HG03575 (cell line): Measurements from ENCODE around the gene SNAP25.

Experiments
- ATAC-seq: cut with Tn5 transposase; IDR thresholded peaks from one replicate; pipeline ENCODE4 v1.9.1; 2021; ENCODE audit not compliant: unreplicated experiment, insufficient number of reproducible peaks, low FRiP score; ENCODE audit errors: extremely low read depth

Gene SNAP25

DNA sequence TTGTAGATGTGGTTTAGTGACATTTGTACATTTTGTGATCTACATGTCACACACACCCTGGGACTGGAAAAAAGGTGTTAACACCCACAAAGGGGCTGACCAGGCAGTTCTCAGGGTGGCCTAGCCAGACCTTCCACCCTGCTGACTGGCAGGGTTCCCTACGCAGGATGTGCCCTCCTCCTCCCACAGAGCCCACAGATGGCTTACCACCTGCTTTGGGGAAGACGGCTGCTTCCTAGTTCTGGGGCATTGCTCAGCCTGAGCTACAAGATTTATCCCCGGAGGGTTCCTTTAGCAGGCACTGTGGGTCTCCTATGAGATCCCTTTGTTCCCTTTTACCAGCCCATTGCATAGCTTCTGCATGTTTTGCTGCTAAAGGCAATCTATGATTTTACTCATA, 35.1 kb downstream of the SNAP25 start:
- ATAC-seq, result no peak

DNA sequence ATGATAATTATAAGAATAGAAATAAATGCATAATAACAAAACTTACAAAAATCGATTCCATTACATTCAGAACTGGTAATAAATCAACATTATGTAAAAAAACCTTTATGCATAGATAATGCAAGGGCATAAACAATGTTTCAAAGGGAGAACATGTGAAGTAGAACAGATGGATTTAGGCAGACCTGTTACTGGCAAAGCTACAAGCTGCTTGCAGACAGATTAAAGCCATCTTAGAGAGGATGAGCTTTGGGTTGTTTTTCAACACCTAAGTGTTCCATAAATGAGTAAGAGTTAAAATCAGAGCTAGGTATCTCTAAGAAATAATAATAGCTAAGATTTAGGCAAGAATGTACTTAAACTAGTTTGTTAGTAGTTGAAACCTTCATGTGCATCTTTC, 37.2 kb downstream of the SNAP25 start:
- ATAC-seq, result no peak

DNA sequence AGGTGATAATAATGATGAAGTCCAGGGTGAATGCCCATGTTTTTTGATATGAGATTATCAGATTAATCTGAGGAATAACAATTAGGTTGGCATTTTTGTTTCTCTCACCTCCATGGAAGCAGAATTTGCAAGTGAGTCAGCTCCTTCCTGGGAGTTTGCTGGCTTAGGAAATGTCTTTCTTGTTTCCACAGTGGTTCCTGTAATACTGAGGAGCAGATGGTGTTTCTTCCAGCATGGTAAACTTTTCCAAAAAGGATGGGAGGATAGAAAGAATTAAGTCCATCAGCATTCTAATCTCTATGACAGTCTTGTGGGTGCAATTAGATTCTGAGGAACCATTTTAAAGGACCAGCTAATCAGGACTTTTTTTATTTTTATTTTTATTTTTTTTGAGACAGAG, 40.5 kb downstream of the SNAP25 start:
- ATAC-seq, result no peak

DNA sequence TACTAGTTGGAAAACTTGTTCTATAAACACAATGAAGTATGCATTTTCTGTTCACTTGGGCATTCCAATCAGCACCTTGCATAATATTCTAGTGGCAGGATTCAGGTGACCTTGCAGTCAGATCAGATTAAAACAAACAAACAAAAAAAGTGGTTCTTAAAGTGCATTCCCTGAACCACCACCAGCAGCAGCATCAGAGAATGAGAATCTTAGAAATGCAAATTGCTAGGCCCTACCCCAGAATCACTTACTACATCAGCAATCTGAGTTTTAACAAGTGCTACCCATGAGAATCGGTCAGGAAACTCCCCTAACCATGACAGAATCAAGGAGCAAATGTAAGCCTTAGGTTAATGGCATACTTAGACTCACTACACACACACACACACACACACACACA, 41.7 kb downstream of the SNAP25 start:
- ATAC-seq, result no peak

DNA sequence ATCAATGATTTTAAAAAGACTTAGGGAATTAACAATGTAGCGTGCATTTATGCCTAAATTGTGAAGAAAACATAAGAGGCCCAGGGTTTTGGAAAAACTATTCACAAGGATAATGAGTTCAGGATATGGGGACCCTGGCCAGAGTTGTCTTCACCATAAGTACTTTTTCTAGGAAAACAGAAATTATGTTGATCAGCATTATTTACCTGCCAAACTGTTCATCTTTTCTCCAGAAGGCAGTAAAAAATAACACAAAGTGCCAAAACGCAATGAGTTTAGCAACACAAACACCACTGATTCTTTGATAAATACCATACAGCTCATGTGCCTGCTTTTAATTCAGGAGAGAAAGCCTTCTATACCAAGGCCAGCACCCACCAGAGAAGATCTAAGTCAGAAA, 43.1 kb downstream of the SNAP25 start:
- ATAC-seq, result no peak

DNA sequence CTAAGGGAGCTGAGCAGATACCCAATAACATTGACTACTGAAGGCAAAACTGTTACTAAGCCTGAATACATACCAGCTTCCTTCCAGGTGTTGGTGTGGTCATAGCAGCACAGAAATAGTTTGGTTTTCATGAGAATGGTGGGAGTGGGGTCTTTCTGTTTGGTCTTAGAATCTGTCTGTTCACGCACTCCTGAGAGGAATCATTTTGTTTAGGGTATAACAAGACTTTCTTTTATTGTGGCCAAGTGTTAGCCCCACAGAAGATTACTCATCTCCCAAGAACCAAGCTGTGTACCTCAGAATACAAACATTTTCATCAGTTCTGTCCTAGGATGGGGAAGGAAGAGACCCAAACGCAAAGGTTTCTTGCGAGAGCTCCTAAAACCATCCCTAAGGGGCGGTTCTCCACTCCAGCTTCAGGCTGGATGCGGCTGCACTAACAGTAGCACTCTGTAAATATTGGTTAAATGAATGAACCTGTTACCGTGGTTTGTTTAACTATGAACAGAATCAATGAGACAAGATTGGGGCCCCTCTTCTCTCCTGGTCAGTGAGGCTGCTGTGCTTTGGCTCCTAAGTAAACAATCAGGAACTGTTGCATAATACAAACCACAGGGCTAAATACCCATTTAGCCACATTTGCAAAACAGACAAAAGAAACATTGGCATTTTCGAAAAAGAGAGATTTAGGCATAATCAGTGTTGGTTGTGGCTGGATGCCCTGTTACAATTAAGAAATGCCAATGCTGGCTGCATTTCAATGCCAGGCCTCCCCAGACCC, 44.9 kb downstream of the SNAP25 start:
- no peak for ATAC-seq

DNA sequence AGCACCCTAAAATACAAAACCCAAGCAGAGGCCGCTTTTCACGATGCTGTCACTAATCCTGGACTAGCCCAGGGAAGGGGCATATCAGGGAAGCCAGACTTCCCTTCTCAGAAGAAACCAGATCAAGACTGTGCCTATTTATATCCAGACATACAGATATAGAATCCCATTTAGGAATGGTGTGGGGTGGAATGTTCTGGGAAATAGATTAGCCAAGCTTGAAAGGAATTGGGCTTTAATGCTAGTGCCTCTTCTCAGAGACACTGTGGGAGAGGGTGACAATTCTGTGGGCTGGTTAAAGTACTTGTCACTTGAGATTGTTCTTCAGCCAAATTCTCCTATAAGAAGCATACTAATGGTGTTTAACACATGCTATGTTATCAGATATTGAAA, 45.5 kb downstream of the SNAP25 start:
- no peak for ATAC-seq

DNA sequence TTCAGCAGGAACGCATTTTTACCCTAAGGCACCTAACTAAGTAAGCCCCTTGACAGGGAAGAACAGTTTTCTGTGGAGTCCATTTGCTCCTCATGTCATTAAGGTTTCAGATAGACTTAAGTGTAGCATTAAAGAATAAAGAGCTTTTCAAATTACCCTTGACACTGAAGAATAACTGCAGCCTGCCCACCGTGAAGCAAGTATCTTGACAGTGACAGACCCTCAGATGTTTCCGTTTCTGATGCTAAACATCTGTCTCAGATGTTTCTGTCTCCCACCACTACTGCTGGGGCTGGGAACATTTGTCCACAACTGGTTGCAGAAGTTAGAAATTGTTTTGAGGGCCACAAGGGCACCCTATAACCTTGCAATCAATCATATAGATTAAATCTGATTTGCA, 50.0 kb downstream of the SNAP25 start:
- ATAC-seq, result no peak

DNA sequence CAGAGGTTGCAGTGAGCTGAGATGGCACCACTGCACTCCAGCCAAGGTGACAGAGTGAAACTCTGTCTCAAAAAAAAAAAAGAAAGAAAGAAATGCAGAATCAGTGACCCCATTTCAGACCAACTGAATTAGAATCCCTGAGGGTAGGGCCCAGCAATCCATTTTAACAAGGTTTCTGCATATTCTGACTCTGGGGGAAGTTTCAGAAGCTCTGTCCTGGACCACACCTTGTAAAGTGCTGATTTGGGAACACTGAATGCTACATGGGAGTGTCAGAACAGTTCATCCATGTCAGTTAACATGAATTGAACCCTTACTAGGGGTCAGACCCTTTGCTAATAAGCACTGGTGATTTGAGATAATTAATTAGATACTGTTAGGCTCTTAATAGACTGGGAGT, 52.0 kb downstream of the SNAP25 start:
- ATAC-seq, result no peak

DNA sequence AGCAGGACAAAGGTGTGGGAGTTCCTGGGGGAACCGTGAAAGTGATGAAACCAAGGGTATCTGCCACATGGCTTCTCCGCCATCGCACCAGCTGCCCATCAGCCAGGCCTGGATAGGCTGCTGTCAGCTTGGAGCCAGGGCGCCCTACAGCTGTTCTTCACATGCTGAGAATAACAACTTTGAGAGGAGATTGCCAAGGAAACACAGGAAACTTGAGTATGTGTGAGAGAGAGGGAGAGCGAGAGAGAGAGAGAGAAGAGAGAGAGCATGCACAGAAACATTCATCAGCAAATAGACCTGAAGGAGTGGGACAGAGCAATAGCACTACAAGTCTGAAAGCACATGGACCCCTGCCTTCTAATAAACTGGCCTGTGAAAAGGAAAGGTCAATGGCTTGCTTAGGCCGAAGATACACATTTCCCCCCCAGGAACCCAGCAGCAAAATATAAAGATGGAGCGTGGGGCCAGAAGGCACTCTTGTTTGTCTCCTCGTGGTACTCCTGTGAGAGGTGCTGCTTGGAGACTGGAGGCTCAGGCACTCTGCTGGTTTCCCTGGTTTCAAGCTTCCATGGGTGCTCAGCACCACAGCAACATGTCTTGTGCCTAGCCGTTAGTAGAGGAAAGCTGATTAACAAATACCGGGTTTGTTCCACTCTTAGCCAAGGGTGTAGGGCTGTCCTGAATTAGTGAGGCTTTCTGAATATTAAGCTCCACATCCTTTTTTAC, 53.0 kb downstream of the SNAP25 start:
- ATAC-seq, result no peak

DNA sequence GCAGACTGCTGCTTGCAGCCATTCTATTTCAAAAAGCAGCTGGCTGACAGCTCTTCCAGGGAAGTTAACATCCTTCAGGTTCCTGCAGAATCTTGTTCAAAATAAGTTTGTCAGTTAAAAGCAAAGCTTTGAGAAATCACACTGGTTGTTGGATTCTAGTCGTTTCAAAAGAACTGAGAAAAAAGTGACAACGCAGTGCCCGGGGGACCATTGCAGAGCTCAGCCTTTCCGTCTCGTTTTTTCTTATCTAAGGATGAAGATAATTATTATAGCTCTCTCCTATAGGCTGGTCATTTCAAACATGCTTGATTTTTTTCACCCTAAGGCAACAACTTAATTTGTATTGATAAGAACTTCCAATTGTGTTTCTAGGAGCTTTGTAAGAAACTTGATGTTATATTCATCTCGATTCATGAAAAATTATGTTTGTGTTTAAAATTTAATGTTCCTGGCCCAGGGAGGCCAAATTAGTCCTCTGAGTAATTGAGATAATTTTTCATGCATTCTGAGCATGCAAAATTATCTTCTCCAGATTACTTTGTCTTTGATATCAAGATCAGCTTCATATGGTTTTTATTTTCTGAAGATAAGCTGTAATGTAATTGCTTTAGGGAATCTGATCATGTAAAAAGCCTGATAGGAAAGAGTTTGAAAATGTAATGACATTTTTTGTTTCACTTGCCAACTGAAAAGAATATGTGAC, 58.4 kb downstream of the SNAP25 start:
- no peak for ATAC-seq

DNA sequence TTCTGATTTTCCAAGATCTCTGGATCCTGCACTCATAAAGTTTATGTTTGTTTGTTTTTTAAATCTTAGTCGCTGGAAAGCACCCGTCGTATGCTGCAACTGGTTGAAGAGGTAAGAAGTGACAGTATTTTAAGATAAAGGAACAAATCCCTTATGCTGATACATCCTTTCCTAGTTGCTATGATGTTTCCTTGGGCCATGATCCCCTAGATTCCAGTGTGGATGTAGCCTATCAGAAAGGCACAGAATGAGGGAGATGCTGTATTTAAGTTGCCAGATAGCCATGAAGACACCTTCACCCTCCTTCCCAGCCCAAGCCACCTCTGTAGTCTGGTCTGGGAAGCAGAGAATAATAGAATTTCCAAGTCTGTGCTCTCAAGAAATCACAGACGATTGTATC, 59.0 kb downstream of the SNAP25 start:
- ATAC-seq, result no peak

DNA sequence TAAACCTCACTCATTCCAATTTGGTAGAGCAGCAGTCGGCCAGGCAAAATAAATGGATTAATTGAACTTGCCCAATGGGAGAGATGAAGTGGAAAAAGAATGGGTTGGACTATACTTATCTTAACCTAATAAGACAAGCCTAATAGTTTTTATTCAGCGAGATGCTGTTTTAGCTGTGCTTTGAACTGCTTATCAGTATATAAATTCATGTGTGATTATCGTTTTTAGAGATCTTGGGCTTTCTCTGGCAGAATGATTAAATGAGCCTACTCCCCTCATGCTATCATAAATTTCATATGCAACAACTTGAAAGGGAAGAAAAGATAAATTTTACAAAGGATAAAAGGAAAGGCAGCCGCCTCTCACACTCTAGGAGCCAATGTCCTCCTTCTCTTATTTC, 59.8 kb downstream of the SNAP25 start:
- ATAC-seq, result no peak

DNA sequence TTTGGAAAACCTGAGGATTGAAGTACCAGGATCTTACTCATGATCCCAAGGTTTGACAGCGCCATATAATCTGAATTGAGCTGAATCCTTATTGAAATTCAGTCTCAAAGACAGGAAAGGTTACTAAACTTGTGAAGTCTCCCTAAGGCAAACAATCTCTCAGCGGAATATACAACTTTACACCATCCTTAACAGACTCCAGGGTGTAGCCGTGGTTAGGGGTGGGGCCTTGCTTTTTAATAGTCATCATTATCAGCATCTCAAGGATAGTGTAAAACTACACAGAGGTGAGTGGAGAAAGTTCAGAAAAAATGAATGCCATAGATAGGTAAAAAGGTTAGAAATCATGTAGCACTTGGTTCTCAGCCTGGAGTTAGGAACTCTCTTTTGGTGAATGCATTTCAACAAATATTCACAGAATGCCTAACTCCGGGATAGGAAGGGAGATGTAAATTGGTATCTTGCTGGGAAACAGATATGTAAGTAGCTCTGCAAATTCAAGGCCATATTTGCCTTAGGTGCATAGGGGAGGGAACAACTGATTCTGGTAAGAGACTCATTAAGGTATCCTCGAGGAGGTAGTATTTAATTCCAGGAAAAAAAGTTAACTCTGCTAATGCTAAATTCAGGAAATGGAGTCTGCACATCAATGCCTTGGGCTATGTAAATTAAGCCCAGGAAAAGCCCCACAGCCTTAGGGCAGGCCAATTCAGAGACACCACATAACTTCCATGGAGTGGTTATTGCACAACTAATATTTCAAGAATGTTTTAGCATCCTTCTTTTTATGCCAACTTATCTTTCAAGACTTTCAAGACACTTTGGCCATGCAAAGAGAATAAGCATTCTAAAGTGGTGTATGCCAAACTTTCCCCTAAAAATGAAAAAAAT, 61.6 kb downstream of the SNAP25 start:
- ATAC-seq, result no peak

DNA sequence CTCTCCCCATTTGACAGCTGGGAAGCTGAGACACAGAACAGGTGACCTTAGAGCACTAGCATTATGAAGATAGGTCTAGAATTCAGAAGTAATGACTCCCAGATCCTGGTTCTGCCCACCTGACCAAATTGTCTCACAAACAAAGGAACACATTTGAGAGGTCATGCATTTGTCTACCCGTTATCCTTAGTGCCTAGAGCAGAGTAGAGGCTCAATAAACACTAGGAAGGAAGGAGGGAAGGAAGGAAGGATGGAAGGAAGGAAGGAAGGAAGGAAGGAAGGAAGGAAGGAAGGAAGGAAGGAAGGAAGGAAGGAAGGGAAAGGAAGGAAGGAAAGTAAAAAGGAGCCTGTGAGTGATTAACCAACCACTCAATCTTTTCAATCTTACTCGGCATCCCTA, 63.3 kb downstream of the SNAP25 start:
- ATAC-seq, result no peak

DNA sequence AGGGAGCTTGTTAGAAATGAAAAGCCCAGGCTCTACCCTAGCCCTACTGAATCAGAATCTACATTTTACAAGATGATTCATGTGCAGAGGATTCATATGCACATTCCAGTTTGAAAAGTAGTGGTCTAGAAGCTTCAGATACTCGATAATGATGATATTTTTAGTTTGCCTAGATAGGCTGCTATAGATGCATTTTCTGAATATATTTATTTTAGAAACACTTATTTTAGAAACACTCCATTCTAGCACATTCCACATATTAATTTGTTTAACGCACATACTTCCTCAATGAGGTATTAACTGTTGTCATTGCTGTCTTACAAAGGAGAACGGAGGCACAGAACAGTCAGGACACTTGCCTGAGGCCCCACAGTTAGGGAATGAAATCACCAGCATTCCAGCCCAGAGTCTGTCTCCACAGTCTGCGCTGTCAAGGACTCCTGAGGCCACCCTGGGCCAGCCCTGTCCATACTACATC, 64.4 kb downstream of the SNAP25 start:
- no peak for ATAC-seq

DNA sequence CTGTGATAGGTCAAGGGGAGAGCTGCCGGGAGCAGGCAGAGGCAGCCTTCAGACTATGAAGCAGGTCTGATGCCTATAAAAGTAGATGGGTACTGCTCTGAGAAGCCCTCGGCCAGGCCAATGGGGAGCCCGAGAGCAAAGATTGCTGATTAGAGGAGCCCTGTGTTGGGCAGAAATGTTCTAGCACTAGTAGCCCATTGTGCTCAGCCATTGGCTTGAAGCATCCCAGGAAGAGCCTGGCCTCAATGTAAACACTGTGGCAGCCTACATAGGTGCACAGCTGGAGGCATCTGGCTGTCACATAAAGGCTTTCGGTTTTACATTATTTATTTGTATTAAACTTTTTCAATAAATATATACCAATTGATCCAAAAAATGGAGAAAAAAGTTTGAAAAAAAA, 67.7 kb downstream of the SNAP25 start:
- no peak for ATAC-seq

DNA sequence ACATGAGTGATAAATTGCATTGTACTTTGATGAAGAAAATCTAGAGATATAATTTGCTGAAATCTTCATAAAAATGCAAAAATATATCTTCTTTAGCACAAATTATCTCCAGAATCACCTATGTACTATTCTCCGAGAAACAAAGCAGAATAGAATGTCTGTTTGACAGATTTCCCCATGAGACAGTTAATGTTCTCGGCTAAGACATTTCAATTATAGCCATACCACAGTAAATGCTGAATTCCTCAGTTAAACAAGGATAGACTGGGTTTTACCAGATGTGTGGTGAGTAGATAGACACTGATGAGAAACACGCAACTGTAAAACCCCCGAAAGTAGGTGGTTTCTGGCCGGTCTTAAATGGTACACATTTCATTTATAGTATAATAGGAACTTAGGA, 69.8 kb downstream of the SNAP25 start:
- no peak for ATAC-seq
